GM19328 (cell line): ENCODE measurements around the gene ZNF746.
"Not testable (repeated sequence)": the region's sequence is repeated elsewhere in the genome, so short reads cannot be mapped to it uniquely, and the experiment has no call there.

Experiments
- ATAC-seq: cut with Tn5 transposase; IDR thresholded peaks from one replicate; pipeline ENCODE4 v1.9.1; 2021; ENCODE audit warnings: mild to moderate bottlenecking, moderate library complexity; ENCODE audit not compliant: unreplicated experiment

The ZNF746 gene

DNA sequence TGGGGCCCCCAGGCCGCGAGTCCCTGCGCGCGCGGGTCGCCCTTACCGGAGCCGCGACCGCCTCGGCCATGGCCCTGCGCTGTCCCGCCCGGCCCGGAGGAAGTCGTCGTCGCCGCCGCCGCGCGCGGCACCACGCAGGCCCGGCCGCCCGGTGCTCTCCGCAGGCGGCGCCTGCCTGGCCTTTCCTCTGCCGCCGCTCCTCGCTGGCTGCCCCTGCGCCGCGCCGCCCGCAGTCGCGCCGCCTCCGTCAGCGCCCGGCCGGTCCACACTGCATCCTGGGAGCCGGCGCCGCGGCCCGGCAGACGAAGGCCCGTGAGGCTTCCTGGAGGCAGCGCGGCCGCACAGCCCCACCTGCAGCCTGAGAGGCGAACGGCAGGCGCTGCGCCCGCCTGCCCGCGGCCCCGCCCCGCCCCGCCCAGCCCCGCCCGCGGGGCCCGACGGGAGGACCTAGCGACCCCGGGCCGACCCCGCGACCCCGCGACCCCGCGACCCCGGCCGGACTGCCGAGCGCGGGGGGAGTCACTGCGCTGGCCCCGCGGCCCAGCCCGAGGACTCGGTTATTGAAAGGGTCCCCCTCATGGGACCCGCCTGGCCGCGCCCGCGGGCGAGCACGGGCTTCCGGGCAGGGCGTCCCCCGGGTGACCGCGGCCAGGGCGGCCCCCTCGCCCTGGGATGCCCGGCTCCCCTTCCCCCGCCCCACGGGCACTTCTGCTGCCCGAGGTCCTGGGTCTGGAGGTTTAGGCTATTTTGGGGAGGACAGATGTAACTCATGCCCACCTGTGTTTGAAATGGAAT lies at the start of gene ZNF746:
TSS of gene ZNF746 (minus strand) at position 343 of the 795 bp plus-strand sequence. CDS start at position 70, 273 bp downstream.
- ATAC-seq, result peak; percentile 97

DNA sequence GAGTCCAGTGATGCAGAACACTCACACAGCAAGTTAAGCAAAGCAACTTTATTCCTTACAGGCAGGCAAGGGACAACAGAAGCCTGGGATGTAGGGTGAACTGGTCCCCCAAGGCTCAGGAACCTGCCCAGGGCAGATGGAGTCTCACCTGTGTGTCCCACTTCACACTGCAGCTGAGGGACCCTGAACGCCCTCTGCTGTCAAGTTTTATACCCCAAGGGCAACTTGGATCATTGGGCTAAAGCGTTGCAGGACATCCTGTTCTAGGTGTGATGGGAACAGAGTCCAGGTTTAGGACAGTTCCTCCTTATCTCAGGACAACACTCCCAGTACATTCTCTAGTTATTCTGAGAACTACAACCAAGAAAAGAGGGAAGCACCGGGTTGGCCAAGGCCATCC lies 49.5 kb upstream of the ZNF746 start:
- no peak for ATAC-seq

DNA sequence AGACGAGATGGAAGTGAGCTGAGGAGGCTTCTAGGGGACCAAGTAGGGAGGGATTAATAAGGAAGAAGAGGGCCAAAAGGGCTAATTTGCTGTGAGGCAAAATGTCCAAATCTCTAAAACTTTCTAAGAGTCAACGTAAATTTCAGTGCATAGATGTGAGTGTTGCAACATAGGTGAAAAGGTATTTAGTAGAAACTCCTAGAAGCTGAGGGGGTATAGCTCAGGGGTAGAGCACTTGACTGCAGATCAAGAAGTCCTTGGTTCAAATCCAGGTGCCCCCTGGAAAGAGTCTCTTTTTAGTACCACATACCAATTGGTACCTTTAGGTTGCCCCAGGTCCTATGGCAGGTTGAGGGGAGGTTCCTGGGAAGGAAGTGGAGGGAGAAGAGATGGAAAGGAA lies 48.7 kb upstream of the ZNF746 start:
- ATAC-seq, result no peak

DNA sequence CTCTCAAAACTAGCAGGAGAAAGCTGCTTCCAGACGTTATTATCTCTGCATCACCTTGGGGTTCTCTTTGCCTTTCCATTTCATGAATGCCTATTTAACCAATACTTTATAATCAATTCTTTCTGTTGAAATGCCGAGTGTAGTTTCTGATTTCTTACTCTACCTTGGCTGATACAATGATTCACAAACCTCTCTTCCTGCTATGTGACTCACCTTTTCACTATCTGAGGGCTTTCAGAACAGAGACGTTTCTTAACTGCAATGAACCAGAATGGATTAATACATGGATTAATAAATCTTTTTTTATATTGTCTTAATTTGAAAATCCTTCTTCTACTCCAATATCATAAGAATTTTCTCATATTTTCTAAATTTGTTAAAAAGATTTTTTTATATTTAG lies 46.4 kb upstream of the ZNF746 start:
- no peak for ATAC-seq

DNA sequence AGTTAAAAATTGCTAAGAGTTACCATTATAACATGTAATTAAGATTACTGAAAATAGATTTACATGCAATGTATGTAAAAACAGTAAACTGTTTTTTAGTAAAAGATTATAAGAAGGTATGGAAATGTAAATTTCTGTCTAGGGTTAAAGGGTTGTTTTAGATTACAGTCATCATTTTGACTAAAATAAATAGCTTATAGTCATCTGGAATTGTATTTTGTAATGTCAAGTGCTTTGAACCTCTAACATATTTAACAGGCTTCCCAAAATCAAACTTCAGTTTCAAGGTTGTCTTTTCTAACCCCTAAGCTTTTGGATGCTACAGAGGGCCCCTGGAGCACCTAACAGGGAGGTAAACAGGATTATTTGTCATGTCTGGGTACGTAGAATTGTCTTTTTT lies 35.0 kb upstream of the ZNF746 start:
- ATAC-seq, result no peak

DNA sequence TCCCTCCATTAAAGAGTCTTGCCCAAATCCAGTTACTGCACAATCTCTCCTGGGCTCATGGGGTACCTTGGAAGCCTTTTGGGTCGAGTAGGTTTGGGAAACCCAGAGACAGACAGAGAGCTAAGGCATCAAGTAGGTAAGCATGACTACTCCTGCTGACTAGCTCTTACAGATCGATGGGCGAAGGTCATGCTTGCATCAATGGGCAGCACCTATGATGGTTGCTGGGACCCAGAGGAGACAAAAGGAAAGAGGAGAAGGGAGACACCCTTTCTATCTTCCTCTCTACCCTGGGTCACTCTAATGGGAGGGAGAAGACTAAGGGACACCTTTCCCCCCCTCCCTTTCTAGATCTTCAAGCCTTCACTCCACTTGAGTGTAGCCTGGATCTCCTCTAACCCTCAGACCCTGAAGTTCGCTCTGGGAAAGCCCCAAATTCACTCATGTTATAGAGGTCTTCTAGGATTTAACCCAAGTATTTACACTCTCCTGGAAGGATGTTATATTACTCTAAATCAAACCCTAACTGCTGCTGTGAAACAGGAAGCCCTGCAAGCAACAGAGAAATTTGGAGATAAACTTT lies 31.6 kb upstream of the ZNF746 start:
- no peak for ATAC-seq

DNA sequence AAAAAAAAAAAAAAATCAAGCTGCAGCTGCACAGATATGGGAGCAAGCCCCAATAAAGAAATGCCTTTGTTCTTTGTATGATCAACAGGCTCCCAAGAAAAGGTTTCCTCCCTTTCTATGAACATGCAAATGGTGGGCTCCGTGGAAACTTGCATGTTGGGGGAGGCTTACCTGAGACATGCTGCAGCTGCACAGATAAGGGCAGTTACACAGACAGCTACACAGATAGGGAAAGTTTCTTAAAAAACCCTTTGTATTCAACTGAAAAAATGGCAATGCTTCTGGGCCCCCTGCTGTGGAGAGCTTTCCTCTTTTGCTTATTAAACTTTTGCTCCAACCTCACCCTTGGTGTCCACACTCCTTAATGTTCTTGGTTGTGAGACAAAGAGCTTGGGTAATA lies 29.8 kb upstream of the ZNF746 start:
- ATAC-seq, result no peak

DNA sequence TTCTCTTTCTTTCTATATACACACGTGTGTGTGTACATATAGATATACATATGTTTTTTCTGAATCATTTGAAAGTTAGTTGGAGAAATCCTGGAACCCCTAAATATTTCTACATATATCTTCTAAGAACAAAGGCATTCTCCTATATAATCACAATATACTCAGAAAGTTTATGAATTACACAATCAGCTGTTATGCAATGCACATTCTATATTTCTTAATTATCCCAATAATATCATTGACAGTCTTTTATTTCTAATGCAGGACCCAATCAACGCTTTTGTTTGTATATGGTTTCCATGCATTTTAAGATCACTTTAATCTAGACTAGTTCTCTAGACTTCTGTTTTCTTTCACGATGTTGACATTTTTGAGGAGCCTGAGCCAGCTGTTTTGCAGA lies 27.7 kb upstream of the ZNF746 start:
- ATAC-seq, result no peak

DNA sequence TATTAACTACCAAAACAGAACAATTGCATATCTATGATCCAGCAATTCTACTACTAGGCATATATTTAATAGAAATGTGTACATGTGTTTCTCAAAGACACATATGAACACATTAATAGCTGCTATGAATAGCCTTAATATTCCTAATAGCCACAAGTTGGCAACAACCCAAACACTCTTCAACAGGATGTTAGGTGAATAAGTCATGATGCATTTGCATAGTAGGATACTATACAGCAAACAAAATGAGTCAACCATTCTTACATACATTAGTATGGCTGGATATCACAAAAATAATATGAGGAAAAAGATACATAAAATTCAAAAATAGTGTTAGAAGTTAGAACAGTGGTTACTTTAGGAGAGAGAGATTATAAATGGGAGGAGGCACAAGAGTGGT lies 26.8 kb upstream of the ZNF746 start:
- ATAC-seq, result no peak

DNA sequence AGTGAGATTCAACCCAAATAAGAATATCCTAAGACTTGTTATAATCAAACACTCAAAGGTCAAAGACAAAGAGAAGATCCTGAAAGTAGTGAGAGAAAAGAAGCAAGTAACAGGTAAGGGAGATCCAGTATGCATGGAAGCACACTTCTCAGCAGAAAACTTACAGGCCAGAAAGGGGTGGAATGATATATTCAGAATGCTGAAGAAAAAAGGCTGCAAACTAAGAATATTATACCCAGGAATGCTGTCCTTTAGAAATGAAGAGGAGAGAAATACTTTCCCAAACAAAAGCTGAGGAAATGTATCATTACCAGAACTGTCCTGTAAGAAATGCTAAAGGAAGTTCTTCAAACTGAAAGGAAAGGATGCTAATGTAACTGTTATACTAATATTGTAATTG lies 12.6 kb upstream of the ZNF746 start:
- ATAC-seq, result no peak

DNA sequence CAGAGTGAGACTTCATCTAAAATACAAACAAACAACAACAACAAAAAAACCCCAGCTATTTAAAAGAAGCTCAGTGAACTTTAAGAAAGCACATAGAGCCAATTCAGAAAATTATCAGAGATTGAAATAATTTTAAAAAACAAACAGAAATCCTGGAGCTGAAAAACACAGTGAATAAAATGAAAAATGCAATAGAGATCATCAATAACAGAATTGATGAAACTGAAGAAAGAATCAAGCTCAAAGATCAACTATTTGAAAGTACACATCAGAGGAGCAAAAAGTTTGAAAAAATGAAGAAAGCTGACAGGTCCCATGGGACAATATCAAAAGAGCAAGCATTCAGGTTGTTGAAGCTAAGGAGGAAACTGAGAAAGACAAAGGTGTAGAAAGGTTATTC lies 12.2 kb upstream of the ZNF746 start:
- no peak for ATAC-seq

DNA sequence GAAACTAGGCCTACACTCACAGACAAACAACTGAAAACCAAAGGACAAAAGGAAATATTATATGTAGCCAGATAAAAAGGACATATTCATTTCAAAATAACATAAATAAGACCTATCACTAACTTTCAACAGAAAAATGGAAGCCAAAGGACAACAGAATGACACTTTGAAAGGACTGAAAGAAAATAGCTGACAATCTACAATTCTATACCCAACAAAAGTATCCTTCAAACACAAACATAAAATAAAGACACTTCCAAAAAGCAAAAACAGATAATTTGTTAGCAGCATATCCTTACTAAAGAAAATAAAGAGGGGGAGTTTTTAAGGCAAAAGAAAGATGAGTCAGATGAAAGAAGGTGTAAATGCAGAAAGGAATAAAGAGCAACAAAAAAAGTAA lies 7.9 kb upstream of the ZNF746 start:
- ATAC-seq, result no peak

DNA sequence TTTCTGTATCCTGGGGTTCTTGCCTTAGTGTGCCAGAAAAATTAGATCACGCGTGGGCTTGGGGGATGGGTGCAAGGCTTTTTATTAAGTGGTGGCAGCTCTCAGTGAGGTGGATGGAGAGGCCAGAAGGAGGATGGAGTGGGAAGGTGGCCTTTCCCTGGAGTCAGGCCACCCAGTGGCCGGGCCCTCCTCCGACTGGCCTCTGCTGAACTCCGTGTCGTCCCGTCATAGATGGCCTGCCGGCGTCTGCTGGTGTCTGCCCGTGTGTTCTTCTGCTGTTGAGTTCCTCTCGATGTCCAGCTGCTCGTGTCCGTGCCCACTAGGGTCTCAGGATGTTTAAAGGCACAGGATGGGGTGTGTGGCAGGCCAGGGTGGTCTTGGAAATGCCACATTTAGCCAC lies 4.0 kb upstream of the ZNF746 start:
- ATAC-seq, result no peak

DNA sequence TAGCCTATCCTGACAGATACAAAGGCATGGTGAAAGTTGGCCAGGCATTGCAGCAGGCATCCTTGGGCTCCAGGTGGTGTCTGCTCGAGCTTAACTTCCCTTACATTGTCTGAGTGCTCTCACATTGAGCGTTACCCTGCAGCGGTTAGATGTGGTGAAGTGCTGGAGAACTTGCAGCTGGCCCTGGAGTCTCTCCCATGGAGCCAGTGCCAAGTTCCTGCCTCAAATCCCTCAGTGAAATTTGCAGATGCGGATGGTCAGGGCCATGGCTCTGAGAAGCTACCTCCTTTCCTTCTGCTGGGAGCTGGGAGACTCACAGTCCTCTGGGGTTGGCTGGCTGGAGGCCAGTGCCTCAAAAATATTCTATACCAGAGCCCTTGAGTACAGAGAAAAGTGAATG lies 3.3 kb upstream of the ZNF746 start:
- no peak for ATAC-seq

DNA sequence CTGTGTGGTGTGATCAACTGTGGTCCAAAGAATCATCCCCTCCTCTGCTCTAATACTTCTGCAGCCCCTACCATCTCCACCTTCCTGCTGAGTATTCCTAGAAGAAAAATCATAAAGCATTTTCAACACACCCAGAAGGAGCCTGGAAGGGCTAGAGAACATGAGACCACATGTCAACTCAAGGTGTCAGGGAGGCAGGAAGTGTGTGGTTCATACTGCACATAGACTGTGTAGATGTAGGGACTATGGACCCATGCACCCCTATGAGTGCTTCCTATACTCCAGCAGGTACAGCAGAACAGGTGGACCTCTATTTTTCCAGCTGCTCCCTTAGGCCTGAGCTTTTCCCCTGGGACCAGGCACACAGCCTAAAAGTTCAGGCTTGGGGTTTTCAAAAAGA lies 2.6 kb upstream of the ZNF746 start:
- no peak for ATAC-seq

DNA sequence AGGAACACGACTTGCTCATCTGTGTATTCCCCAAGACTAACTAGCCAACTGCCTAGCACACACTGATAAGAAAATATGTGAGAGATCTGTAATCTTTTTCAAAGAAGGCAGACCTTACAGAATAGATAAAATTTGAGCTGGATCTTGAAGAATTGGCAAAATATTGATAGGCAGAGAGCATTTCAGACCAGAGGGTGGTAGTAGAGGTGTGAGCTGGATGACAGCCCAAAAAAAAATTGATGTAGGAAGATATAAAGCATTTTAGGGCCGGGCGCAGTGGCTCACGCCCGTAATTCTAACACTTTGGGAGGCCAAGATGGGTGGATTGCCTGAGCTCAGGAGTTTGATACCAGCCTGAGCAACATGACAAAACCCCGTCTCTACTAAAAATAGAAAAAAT lies 1.2 kb upstream of the ZNF746 start:
- ATAC-seq, result no peak

DNA sequence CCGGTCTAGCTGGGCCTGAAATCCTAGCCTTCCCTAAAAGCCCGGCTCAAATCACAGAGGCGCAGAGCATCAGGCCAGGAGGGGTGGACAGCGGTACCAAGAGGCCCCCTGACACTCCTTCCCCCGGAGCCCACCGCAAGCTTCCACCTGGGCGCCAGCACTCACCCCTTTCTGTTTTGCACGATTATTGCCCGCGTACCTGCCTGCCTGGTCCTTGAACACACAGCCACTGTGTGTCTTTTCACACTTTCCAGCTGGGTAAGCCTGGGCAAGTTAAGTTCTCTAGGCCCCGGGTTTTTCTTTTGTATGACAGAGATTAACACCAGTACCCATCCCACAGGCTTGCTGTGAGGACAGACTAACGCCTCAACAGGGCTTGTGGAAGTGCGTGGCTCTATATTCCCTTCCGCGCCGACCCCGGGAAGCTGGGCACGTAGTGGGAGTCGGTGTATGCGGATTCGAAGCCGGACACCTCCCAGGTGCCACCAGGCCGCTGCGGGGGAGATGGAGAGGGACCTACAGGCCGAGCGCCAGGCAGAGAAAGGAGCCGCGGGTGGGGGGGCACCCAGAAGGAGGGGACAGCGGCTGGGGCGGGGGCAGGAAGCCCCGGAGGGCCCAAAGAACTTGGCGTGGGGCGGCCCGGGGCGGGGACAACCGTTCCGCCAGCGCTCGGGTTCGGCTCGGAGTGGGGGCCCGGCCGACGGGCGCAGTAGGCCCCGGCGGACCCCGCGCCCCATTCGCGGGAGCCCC lies 792 bp downstream of the ZNF746 start:
- ATAC-seq, result peak; percentile 26

DNA sequence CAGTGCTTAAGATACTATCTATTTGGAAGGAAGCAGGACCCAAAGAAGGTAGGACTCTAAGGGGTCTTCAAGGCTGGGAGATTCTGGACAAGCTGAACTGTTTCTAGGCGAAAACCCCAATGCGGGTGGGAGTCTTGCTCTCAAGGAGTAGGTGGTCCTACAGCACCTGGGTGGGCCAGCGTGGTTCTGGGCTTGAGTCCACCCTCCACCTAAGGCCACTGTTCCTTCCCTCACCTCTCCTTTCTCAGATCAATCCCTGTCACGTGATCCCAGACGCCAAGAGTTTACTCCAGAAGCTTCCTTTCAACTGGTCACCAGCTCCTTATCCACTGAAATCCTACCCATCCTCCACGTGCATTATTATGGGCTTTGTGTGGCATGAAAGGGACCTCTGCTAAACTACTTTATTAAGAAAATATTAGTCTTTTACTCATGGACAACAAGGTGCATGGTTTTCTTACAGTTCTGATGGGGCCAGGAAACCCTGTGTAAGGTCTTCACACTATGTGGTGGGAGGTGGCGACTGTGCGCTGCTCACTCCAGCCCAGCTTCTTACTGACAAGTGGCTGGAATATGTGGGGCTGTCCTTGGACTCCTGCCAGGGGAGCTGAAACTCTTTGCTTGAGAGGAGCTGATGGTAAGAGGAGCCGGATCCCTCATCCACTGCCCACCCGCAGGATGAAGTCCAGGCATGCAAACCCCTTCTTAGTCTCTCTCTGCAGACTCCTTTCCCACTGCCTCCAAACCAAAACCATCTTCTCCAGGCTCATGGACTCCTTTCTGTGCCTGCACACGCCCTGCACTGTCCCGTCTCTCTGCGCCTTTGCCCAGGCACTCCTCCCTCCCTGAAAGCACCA lies 1.6 kb downstream of the ZNF746 start:
- ATAC-seq, result no peak

DNA sequence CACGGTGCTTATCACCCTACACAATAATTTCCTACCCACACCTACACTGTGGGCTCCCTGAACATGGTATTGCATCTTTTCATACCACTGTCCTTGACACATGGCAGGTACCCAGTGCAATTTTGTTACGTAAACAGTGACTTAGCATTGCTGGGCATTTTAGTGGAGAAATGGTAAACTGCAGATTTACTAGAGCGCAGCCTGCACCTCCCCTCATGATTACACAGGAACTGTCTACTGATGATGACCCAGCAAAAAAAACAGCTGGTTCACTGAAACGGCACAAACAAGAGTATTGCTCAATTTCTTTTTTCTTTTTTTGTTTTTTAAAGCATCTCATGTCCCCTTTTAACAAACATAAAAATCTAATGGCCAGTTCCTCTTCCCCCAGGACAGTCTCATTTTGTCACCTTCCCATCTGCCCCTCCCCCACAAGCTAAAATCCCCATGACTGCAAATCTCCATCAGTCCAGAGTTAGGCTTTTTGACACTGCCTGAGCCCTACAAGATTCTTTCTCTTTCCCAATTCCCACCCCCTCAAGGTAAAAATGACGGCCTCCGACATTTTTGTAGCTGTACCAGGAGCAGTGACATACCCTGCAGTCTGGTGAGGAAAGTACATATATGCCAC lies 2.8 kb downstream of the ZNF746 start:
- no peak for ATAC-seq

DNA sequence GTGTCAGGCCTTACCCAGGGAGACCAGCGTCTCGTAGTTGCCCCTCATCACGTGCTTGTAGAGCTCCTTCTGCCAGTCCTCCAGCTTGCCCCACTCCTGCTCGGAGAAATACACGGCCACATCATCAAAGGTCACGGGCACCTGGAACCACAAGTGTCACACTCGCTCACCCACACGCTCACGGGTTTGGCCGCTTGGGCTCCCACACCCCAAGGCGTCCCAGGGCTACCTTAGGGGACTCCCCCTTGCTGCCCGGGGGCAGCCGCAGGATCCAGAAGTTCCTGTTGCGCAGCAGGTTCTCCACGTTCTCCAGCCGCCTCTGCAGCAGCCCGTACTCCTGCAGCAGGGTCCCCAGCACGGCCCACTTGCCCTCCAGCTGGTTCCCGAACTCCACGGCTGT lies 3.6 kb downstream of the ZNF746 start:
- ATAC-seq, result not testable (repeated sequence)

DNA sequence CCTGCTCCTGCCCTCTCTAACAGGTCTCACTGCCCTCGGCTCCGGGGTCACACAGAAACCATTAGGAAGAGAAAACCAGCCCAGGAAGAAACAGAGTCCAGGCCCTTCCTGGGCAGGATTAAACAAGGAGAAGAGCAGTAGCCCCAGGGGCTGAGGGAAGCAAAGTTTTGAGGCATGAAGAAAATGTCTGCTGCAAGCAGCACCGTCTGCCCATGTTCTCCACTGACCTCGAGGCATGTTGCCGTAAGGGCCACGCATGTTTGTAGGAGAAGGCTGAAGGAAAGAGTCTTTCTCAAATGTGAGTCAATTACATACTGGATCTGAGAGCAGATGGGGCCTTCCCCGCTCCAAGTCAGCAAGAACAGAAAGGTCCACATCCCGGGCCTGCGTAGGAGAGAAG lies 4.2 kb downstream of the ZNF746 start:
- no peak for ATAC-seq
